Smooth muscle cell (in vitro differentiated cells): ENCODE measurements around the gene ATXN7L1. TPM values are rescaled to one million over a fixed set of nuclear protein-coding genes. Genes with fewer than 3 reads are reported as not detected.

Source experiments
- DNase-seq: peaks from one replicate; lab custom pipeline; 2025; ENCODE audit not compliant: unreplicated experiment; lab: John Stamatoyannopoulos, UW
- H2AFZ ChIP-seq: fragments of 200-600 bp; sonication (generic); 2 replicates; pipeline ENCODE4 v1.6.0; 2016; ENCODE audit warnings: antibody characterized with exemption, low read depth, mild to moderate bottlenecking
- H3F3A ChIP-seq: fragments of 200-600 bp; sonication (generic); 2 replicates; pipeline ENCODE4 v1.6.0; 2017; ENCODE audit warnings: antibody characterized with exemption, low read depth
- H3K27ac ChIP-seq: fragments of 200-600 bp; sonication (generic); 2 replicates; pipeline ENCODE4 v1.5.1; 2016; ENCODE audit warnings: low read depth, mild to moderate bottlenecking
- H3K27me3 ChIP-seq: fragments of 200-600 bp; sonication (generic); 2 replicates; pipeline ENCODE4 v1.6.1; 2016; ENCODE audit warnings: low read depth, mild to moderate bottlenecking
- H3K36me3 ChIP-seq: fragments of 200-600 bp; sonication (generic); 2 replicates; pipeline ENCODE4 v1.5.1; 2016; ENCODE audit warnings: low read depth
- H3K4me1 ChIP-seq: fragments of 200-600 bp; sonication (generic); 2 replicates; pipeline ENCODE4 v1.5.1; 2016; ENCODE audit warnings: low read depth
- H3K4me2 ChIP-seq: fragments of 200-600 bp; sonication (generic); 2 replicates; pipeline ENCODE4 v1.6.0; 2016; ENCODE audit warnings: mild to moderate bottlenecking
- H3K4me3 ChIP-seq: fragments of 200-600 bp; sonication (generic); 2 replicates; pipeline ENCODE4 v1.5.1; 2016; ENCODE audit warnings: mild to moderate bottlenecking
- H3K79me2 ChIP-seq: fragments of 200-600 bp; sonication (generic); 2 replicates; pipeline ENCODE4 v1.6.0; 2016; ENCODE audit warnings: low read depth, mild to moderate bottlenecking
- H3K9ac ChIP-seq: fragments of 200-600 bp; sonication (generic); 2 replicates; pipeline ENCODE4 v1.6.0; 2016; ENCODE audit warnings: low read depth
- H3K9me3 ChIP-seq: fragments of 200-600 bp; sonication (generic); replicated peaks from 2 replicates; pipeline ENCODE4 v1.5.1; 2016; ENCODE audit warnings: low read depth
- H4K20me1 ChIP-seq: fragments of 200-600 bp; sonication (generic); 2 replicates; pipeline ENCODE4 v1.6.0; 2016; ENCODE audit warnings: low read depth
- WGBS: methylation state at CpG from one replicate; pipeline ENCODE4 v1.1.7; 2016; ENCODE audit warnings: low lambda C conversion rate; 5-methylcytosine and 5-hydroxymethylcytosine counted together
- polyA plus RNA-seq: library from polyadenylated mRNA; unstranded; fragments of >200 nt; fragmentation: Nextera tagmentation; extraction: Ambion mirVana; gene quantifications from 2 replicates; pipeline ENCODE4 v1.2.1, GENCODE V29; 2016
- total RNA-seq: library from RNA; depleted of rRNA; stranded (reverse); fragments of >200 nt; gene quantifications from 2 replicates; pipeline ENCODE4 v1.2.3, GENCODE V29; 2014
- TF ChIP-seq, protein P1 (sequence below): fragments of 200-600 bp; sonication (generic); IDR thresholded peaks from 2 replicates; pipeline ENCODE4 v1.5.1; 2017; ENCODE audit warnings: borderline replicate concordance, mild to moderate bottlenecking, antibody characterized with exemption; ENCODE audit not compliant: insufficient read depth, poor library complexity, severe bottlenecking

ATXN7L1 gene
- total and polyA plus RNA-seq, 2 experiments from 2014 or later: 3.3 to 4.4 TPM

GRCh38 chr7:105799677-105800076 lies 76.7 kb downstream of the ATXN7L1 start:
- peak overlapping the region; percentile 65 for H3K27ac ChIP-seq
- H3K27me3 ChIP-seq: no peaks in the 10 kb centered on the region
- H3F3A ChIP-seq: peaks cover 16% of the 10 kb centered on the region
- peaks cover 9% of the 10 kb centered on the region for H4K20me1 ChIP-seq
- no peaks in the 10 kb centered on the region for H3K36me3 ChIP-seq
- H3K9me3 ChIP-seq: no peaks in the 10 kb centered on the region
- DNase-seq: no peak
- H3K9ac ChIP-seq: no peak overlapping the region
- 41% methylated on average over 7 of the region's 7 CpGs for WGBS
- no peaks in the 10 kb centered on the region for H3K79me2 ChIP-seq
- TF ChIP-seq, protein P1, sequence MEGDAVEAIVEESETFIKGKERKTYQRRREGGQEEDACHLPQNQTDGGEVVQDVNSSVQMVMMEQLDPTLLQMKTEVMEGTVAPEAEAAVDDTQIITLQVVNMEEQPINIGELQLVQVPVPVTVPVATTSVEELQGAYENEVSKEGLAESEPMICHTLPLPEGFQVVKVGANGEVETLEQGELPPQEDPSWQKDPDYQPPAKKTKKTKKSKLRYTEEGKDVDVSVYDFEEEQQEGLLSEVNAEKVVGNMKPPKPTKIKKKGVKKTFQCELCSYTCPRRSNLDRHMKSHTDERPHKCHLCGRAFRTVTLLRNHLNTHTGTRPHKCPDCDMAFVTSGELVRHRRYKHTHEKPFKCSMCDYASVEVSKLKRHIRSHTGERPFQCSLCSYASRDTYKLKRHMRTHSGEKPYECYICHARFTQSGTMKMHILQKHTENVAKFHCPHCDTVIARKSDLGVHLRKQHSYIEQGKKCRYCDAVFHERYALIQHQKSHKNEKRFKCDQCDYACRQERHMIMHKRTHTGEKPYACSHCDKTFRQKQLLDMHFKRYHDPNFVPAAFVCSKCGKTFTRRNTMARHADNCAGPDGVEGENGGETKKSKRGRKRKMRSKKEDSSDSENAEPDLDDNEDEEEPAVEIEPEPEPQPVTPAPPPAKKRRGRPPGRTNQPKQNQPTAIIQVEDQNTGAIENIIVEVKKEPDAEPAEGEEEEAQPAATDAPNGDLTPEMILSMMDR: no peak
- no peak overlapping the region for H3K4me3 ChIP-seq
- H2AFZ ChIP-seq: no peak overlapping the region
- peak overlapping the region; percentile 73 for H3K4me2 ChIP-seq
- H3K4me1 ChIP-seq: peaks cover 13% of the 10 kb centered on the region

DNA sequence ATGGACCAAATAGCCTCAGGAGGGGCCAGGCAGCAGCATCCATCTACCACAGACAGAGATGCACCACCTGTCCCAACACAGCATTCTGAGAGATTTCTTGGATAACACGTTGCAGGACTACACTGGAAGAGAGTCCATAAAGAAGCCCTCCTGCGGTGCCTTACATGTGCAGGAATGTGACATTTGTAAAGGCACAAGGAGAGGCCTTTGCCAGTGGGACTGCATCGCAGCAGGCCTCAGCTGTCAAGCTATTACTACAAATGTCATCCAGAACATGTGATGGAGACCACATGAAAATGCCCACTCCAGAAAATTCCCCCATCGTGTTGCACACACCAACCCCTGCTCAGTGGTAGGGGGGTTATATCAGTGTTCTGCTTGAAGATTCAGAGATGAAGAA lies 77.4 kb downstream of the ATXN7L1 start:
- Histone ChIP-seq H4K20me1 (peaks cover 9% of the 10 kb centered on the region), H3K4me2 (peak overlapping the region; percentile 73), H3K4me1 (peaks cover 13% of the 10 kb centered on the region), H2AFZ (no peak overlapping the region), H3K4me3 (no peak overlapping the region), H3K79me2 (no peaks in the 10 kb centered on the region), H3K36me3 (no peaks in the 10 kb centered on the region), H3K27ac (no peak overlapping the region), H3F3A (peaks cover 13% of the 10 kb centered on the region), H3K9me3 (no peaks in the 10 kb centered on the region), H3K9ac (no peak overlapping the region), H3K27me3 (no peaks in the 10 kb centered on the region)
- no peak for DNase-seq
- TF ChIP-seq, protein P1: no peak
- WGBS: 78% methylated on average over 4 of the region's 4 CpGs

GRCh38 chr7:105797652-105798051 lies 78.7 kb downstream of the ATXN7L1 start:
- Histone ChIP-seq H4K20me1 (peaks cover 9% of the 10 kb centered on the region), H3K4me1 (peaks cover 13% of the 10 kb centered on the region), H3K27ac (no peak overlapping the region), H3K9me3 (no peaks in the 10 kb centered on the region), H3K9ac (no peak overlapping the region), H3K79me2 (no peaks in the 10 kb centered on the region), H3F3A (peaks cover 8% of the 10 kb centered on the region), H3K36me3 (no peaks in the 10 kb centered on the region), H3K4me2 (peak overlapping the region; percentile 48), H3K27me3 (no peaks in the 10 kb centered on the region), H2AFZ (no peak overlapping the region), H3K4me3 (no peak overlapping the region)
- TF ChIP-seq, protein P1: peak; percentile 5
- no peak for DNase-seq
- WGBS: 23% methylated on average over 7 of the region's 7 CpGs

GRCh38 chr7:105796365-105796764 lies 80.0 kb downstream of the ATXN7L1 start:
- Histone ChIP-seq H3K27me3 (no peaks in the 10 kb centered on the region), H3K79me2 (no peaks in the 10 kb centered on the region), H3K36me3 (no peaks in the 10 kb centered on the region), H2AFZ (no peak overlapping the region), H3K4me1 (peaks cover 13% of the 10 kb centered on the region), H3K9me3 (no peaks in the 10 kb centered on the region), H3F3A (peaks cover 8% of the 10 kb centered on the region), H3K4me3 (no peak overlapping the region), H3K9ac (no peak overlapping the region), H4K20me1 (peaks cover 9% of the 10 kb centered on the region), H3K27ac (peak overlapping the region; percentile 18), H3K4me2 (peak overlapping the region; percentile 27)
- WGBS: 48% methylated on average over 2 of the region's 2 CpGs
- DNase-seq: no peak
- TF ChIP-seq, protein P1: no peak
